Measurements from ENCODE around the gene ZBP1. TPM values are rescaled to one million over a fixed set of nuclear protein-coding genes. Genes with fewer than 3 reads are reported as not detected.
A peak's percentile ranks its signal among the peaks of the same experiment; 100 is the strongest.

ZBP1 gene
- total RNA-seq, 2 experiments from 2014 or later: 39.0 to 40.1 TPM

DNA sequence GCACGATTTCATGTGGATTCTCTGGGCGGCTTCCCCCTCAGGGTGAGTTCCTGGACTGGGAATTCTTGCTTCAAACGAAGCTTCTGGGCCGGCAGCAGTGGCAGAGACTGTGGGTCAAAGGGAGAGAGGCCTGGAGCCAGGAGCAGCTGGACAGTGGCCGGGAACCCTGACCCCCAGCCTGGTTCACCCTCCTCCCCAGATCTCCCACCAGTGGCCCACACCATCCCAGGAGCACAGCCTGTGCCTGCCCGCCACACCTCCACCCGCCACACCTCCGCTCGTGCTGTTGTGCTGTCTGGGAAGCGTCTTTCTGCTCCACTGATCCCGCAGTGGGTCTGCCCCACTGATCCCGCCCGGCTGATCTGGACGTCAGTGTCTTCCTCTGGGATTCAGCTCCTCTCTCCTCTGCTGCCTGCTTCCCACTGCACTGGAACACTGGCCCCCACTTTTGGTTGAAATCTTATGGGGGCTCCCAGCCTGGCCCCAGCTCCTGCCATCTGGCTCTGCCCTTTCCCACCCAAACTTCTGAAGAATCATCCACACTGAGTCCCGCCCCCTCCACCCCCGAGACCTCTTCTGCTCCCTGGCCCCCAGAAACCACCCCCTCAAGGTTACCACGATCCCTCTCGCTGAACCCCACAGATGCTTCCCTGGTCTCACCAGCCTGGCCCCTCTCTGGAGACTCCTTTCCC is 9.8 kb downstream of the ZBP1 start:
- no peaks in the 10 kb centered on the region for H3K9me3 ChIP-seq (ENCODE audit: control insufficient read depth in 1 of 2, insufficient read depth in 1 of 2, low read length in 2 of 2)
- no peaks in the 10 kb centered on the region for H3K27me3 ChIP-seq (ENCODE audit: control insufficient read depth in 1 of 2, insufficient read depth in 2 of 2, low read length in 2 of 2)
- peaks cover 67% of the 10 kb centered on the region for H3K36me3 Mint-ChIP-seq (ENCODE audit: low read depth)
- H3K4me1 Mint-ChIP-seq (ENCODE audit: low read depth): no peaks in the 10 kb centered on the region
- no peak overlapping the region for H3K4me3 ChIP-seq (ENCODE audit: low read length)
- H3K4me3 Mint-ChIP-seq: no peak overlapping the region
- DNase-seq (peak in 1 of 14 experiments; percentile 28), ATAC-seq (ENCODE audit: poor library complexity) (no peak)
- POLR2A ChIA-PET: interaction anchor here (1.2 kb wide), 1 partner anchor 100 kb away, joined by 4 read pairs; the partner anchor contains the start of gene PMEPA1
- intact Hi-C loops (cut with DNase I, micrococcal nuclease): no loop called here
- CTCF ChIA-PET: no interaction called here
- peaks cover 70% of the 10 kb centered on the region for H3K36me3 ChIP-seq (ENCODE audit: insufficient read depth, low read length)
- TF ChIP-seq, protein P1, sequence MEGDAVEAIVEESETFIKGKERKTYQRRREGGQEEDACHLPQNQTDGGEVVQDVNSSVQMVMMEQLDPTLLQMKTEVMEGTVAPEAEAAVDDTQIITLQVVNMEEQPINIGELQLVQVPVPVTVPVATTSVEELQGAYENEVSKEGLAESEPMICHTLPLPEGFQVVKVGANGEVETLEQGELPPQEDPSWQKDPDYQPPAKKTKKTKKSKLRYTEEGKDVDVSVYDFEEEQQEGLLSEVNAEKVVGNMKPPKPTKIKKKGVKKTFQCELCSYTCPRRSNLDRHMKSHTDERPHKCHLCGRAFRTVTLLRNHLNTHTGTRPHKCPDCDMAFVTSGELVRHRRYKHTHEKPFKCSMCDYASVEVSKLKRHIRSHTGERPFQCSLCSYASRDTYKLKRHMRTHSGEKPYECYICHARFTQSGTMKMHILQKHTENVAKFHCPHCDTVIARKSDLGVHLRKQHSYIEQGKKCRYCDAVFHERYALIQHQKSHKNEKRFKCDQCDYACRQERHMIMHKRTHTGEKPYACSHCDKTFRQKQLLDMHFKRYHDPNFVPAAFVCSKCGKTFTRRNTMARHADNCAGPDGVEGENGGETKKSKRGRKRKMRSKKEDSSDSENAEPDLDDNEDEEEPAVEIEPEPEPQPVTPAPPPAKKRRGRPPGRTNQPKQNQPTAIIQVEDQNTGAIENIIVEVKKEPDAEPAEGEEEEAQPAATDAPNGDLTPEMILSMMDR (IDR thresholded peaks at IDR 0.05): no peak
- H3K27ac ChIP-seq (ENCODE audit: low read depth in 1 of 2, low read length in 2 of 2): no peak overlapping the region
- H3K27me3 Mint-ChIP-seq: no peaks in the 10 kb centered on the region
- no peaks in the 10 kb centered on the region for H3K9me3 Mint-ChIP-seq
- peaks cover 5% of the 10 kb centered on the region for H3K4me1 ChIP-seq (ENCODE audit: insufficient read depth, low read length)
- no peak overlapping the region for H3K27ac Mint-ChIP-seq

DNA sequence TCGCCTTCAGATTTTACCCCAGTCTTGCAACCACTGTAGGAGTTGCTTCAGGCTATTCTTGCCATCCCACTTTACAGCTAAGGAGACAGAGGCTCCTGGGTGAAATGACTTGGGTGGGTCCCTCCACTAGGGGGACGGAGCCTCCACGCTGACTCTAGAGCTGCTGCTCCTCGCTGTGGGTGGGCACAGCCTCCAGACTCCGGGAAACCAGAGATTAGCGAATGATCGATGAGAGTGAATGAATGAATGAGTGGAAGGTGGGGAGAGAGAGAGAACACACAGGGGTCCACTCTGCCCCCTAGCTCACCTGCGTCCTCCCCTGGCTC is 10.4 kb downstream of the ZBP1 start:
- peak in 2 of 14 experiments; percentile 13 to 31 for DNase-seq
- intact Hi-C loops (cut with DNase I, micrococcal nuclease): no loop called here
- no peak overlapping the region for H3K27ac Mint-ChIP-seq

GRCh38 chr20:57609086-57609841 is 11.0 kb downstream of the ZBP1 start:
- Histone ChIP-seq H3K27ac (ENCODE audit: low read depth in 1 of 2, low read length in 2 of 2) (no peak overlapping the region), H3K36me3 (ENCODE audit: insufficient read depth, low read length) (peaks cover 59% of the 10 kb centered on the region), H3K4me3 (ENCODE audit: low read length) (no peak overlapping the region), H3K9me3 (ENCODE audit: control insufficient read depth in 1 of 2, insufficient read depth in 1 of 2, low read length in 2 of 2) (no peaks in the 10 kb centered on the region), H3K4me1 (ENCODE audit: insufficient read depth, low read length) (peaks cover 12% of the 10 kb centered on the region), H3K27me3 (ENCODE audit: control insufficient read depth in 1 of 2, insufficient read depth in 2 of 2, low read length in 2 of 2) (no peaks in the 10 kb centered on the region)
- TF ChIP-seq, protein P1 (IDR thresholded peaks at IDR 0.05): no peak
- no peak overlapping the region for H3K4me3 Mint-ChIP-seq
- POLR2A ChIA-PET: interaction anchor here (1.2 kb wide), 1 partner anchor 101 kb away, joined by 4 read pairs; the partner anchor contains the start of gene PMEPA1
- intact Hi-C loops (cut with DNase I, micrococcal nuclease): no loop called here
- no peak overlapping the region for H3K27ac Mint-ChIP-seq
- no peak for ATAC-seq (ENCODE audit: poor library complexity)
- H3K4me1 Mint-ChIP-seq (ENCODE audit: low read depth): no peaks in the 10 kb centered on the region
- CTCF ChIA-PET: interaction anchor here (0.7 kb wide), 1 partner anchor 15 kb away, joined by 3 read pairs; no protein-coding TSS in a partner anchor
- no peaks in the 10 kb centered on the region for H3K9me3 Mint-ChIP-seq
- peaks cover 65% of the 10 kb centered on the region for H3K36me3 Mint-ChIP-seq (ENCODE audit: low read depth)
- peak in 1 of 14 experiments; percentile 31 for DNase-seq
- H3K27me3 Mint-ChIP-seq: no peaks in the 10 kb centered on the region

More for the DNA sequence above, 10.4 kb downstream of the ZBP1 start:
- Histone ChIP-seq H3K4me3 (ENCODE audit: low read length) (no peak overlapping the region), H3K36me3 (ENCODE audit: insufficient read depth, low read length) (peaks cover 64% of the 10 kb centered on the region), H3K27ac (ENCODE audit: low read depth in 1 of 2, low read length in 2 of 2) (no peak overlapping the region), H3K27me3 (ENCODE audit: control insufficient read depth in 1 of 2, insufficient read depth in 2 of 2, low read length in 2 of 2) (no peaks in the 10 kb centered on the region), H3K4me1 (ENCODE audit: insufficient read depth, low read length) (peaks cover 6% of the 10 kb centered on the region), H3K9me3 (ENCODE audit: control insufficient read depth in 1 of 2, insufficient read depth in 1 of 2, low read length in 2 of 2) (no peaks in the 10 kb centered on the region)
- Mint-ChIP-seq H3K4me3 (no peak overlapping the region), H3K27me3 (no peaks in the 10 kb centered on the region), H3K9me3 (no peaks in the 10 kb centered on the region), H3K36me3 (ENCODE audit: low read depth) (peaks cover 70% of the 10 kb centered on the region), H3K4me1 (ENCODE audit: low read depth) (no peaks in the 10 kb centered on the region)
- no peak for ATAC-seq (ENCODE audit: poor library complexity)
- ChIA-PET CTCF (no interaction called here), POLR2A (interaction anchor here (1.2 kb wide), 1 partner anchor 100 kb away, joined by 4 read pairs; the partner anchor contains the start of gene PMEPA1)
- TF ChIP-seq, protein P1 (IDR thresholded peaks at IDR 0.05): no peak

Data from CD4-positive, alpha-beta T cell (primary cell).